ENCODE results near the gene PTX4.

DNA sequence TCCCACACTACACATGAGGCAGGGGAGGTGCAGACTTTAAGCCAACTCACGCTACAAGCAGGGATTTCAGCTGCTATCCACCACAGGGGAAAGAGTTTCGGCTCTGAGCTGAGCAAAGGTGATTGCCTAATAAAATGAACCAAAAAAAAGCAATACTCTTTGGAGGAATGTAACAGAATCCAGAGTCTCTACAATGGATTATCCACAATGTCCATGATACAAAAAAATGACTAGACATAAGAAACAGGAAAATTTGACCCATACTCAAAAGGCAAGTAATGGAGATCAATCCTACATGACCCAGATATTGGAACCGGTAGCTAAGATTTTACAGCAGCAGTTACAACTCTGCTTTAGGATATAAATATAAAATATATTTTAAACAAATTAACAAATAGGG lies 25.8 kb upstream of the PTX4 start:
- TF ChIP-seq EZH2 (IDR thresholded peaks at IDR 0.05; ENCODE audit: low read length, unreplicated experiment) (no peak), EZH2phosphoT487 (IDR thresholded peaks at IDR 0.05; ENCODE audit: borderline replicate concordance, low read length) (no peak)
- TF ChIP-seq, protein P1, sequence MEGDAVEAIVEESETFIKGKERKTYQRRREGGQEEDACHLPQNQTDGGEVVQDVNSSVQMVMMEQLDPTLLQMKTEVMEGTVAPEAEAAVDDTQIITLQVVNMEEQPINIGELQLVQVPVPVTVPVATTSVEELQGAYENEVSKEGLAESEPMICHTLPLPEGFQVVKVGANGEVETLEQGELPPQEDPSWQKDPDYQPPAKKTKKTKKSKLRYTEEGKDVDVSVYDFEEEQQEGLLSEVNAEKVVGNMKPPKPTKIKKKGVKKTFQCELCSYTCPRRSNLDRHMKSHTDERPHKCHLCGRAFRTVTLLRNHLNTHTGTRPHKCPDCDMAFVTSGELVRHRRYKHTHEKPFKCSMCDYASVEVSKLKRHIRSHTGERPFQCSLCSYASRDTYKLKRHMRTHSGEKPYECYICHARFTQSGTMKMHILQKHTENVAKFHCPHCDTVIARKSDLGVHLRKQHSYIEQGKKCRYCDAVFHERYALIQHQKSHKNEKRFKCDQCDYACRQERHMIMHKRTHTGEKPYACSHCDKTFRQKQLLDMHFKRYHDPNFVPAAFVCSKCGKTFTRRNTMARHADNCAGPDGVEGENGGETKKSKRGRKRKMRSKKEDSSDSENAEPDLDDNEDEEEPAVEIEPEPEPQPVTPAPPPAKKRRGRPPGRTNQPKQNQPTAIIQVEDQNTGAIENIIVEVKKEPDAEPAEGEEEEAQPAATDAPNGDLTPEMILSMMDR (conservative IDR thresholded peaks at IDR 0.05; ENCODE audit: low read depth, low read length), result no peak

Data from PC-3 (cell line).